PC-9 (cell line): ENCODE results near the gene FAM83G. TPM values are rescaled to one million over a fixed set of nuclear protein-coding genes. Genes with fewer than 3 reads are reported as not detected.

Source experiments
- BruUV-seq: library from RNA; stranded (reverse); fragments of 400-500 nt; replicated peaks from 2 replicates; lab custom pipeline; 2021; lab: Mats Ljungman, UMichigan
- CTCF ChIA-PET: fragments of 300-600 bp; sonication (Branson Sonifier 250); formaldehyde crosslinking; loops from one replicate; lab custom pipeline; 2022; ENCODE audit warnings: antibody characterized with exemption; lab: Charles Lee
- POLR2A ChIA-PET: fragments of 300-600 bp; sonication (Branson Sonifier 250); formaldehyde crosslinking; loops from one replicate; lab custom pipeline; 2022; ENCODE audit warnings: antibody characterized with exemption; ENCODE audit not compliant: unreplicated experiment; lab: Charles Lee
- DNase-seq, 2 experiments: peaks; one replicate each; pipeline versions ENCODE4 v3.0.0 to v3.0.0-alpha.2; 2015 to 2022; ENCODE audit warnings: mixed read lengths in 1 of 2
- H2AFZ ChIP-seq: fragments of 200-600 bp; sonication (generic); 2 replicates; pipeline ENCODE4 v1.8.1; 2017; ENCODE audit warnings: antibody characterized with exemption
- H3F3A ChIP-seq: fragments of 200-600 bp; sonication (generic); 2 replicates; pipeline ENCODE4 v1.8.1; 2017; ENCODE audit warnings: antibody characterized with exemption, mild to moderate bottlenecking, low read depth; ENCODE audit not compliant: insufficient read depth
- H3K27ac ChIP-seq: fragments of 200-600 bp; sonication (generic); 2 replicates; pipeline ENCODE4 v1.6.1; 2016; ENCODE audit warnings: mixed run types
- H3K27me3 ChIP-seq: fragments of 200-600 bp; sonication (generic); 2 replicates; pipeline ENCODE4 v1.6.1; 2016; ENCODE audit warnings: low read depth, mixed run types; ENCODE audit not compliant: insufficient read depth
- H3K36me3 ChIP-seq: fragments of 200-600 bp; sonication (generic); 2 replicates; pipeline ENCODE4 v1.6.1; 2016; ENCODE audit warnings: low read depth, mixed run types
- H3K4me1 ChIP-seq: fragments of 200-600 bp; sonication (generic); replicated peaks from 2 replicates; pipeline ENCODE4 v1.6.1; 2016; ENCODE audit warnings: mixed run types; ENCODE audit not compliant: insufficient read depth
- H3K4me2 ChIP-seq: fragments of 200-600 bp; sonication (generic); 2 replicates; pipeline ENCODE4 v1.6.1; 2017; ENCODE audit warnings: mixed run types
- H3K4me3 ChIP-seq: fragments of 200-600 bp; sonication (generic); 2 replicates; pipeline ENCODE4 v1.6.1; 2016; ENCODE audit warnings: mixed run types
- H3K79me2 ChIP-seq: fragments of 200-600 bp; sonication (generic); 2 replicates; pipeline ENCODE4 v1.6.1; 2017; ENCODE audit warnings: low read depth, mixed run types
- H3K9me2 ChIP-seq: fragments of 200-600 bp; sonication (generic); 2 replicates; pipeline ENCODE4 v1.8.1; 2017; ENCODE audit warnings: mild to moderate bottlenecking; ENCODE audit not compliant: insufficient read depth
- H3K9me3 ChIP-seq: fragments of 200-600 bp; sonication (generic); 2 replicates; pipeline ENCODE4 v1.8.1; 2016; ENCODE audit warnings: low read depth; ENCODE audit not compliant: insufficient read depth
- H4K20me1 ChIP-seq: fragments of 200-600 bp; sonication (generic); 2 replicates; pipeline ENCODE4 v1.8.1; 2017; ENCODE audit not compliant: insufficient read depth
- EZH2 ChIP-seq: fragments of 200-600 bp; sonication (generic); IDR thresholded peaks from 2 replicates; pipeline ENCODE4 v1.8.0; 2017; ENCODE audit warnings: antibody characterized with exemption, low read depth
- intact Hi-C: fragments of 100-400 bp; cut with micrococcal nuclease; formaldehyde crosslinking; loops from one replicate; pipeline ENCODE4 v1.10.0; 2022; ENCODE audit not compliant: unreplicated experiment
- total RNA-seq: library from RNA; stranded (reverse); gene quantifications from 2 replicates; pipeline ENCODE4 v1.2.3, GENCODE V29; 2021
- TF ChIP-seq, protein P1 (sequence below): fragments of 200-600 bp; sonication (generic); conservative IDR thresholded peaks from 2 replicates; pipeline ENCODE4 v1.6.1; 2017; ENCODE audit warnings: mixed run types, antibody characterized with exemption, mild to moderate bottlenecking, moderate library complexity

FAM83G gene
- total RNA-seq, 1 experiment from 2014 or later: 30.2 TPM

DNA sequence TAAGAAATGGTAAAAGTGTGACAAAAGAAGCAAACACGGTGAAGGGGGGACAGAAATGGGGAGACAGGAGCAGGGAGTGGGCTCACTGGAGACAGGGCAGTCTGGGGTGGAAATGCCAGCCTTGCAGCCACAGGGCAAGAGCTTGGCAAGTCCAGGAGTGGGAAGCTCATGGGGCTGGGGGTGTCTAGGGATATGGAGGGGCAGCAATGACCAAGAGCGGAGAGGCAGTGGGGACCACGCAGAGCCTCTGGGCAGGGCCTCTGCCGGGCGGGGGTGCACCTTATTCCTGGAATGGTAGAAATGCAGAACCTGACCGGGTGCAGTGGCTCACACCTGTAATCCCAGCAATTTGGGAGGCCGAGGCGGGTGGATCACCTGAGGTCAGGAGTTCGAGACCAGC, 40.0 kb downstream of the FAM83G start:
- Histone ChIP-seq H3K27ac (no peak overlapping the region), H3K9me2 (no peaks in the 10 kb centered on the region), H3K4me1 (peaks cover 27% of the 10 kb centered on the region), H3K36me3 (no peaks in the 10 kb centered on the region), H4K20me1 (no peaks in the 10 kb centered on the region), H2AFZ (no peak overlapping the region), H3K79me2 (no peaks in the 10 kb centered on the region), H3K4me3 (no peak overlapping the region), H3K9me3 (no peaks in the 10 kb centered on the region), H3K27me3 (no peaks in the 10 kb centered on the region), H3K4me2 (no peak overlapping the region), H3F3A (peaks cover 23% of the 10 kb centered on the region; the same call in 1 of the 2 replicates)
- intact Hi-C loops: no loop called here
- TF ChIP-seq EZH2: no peak
- TF ChIP-seq, protein P1, sequence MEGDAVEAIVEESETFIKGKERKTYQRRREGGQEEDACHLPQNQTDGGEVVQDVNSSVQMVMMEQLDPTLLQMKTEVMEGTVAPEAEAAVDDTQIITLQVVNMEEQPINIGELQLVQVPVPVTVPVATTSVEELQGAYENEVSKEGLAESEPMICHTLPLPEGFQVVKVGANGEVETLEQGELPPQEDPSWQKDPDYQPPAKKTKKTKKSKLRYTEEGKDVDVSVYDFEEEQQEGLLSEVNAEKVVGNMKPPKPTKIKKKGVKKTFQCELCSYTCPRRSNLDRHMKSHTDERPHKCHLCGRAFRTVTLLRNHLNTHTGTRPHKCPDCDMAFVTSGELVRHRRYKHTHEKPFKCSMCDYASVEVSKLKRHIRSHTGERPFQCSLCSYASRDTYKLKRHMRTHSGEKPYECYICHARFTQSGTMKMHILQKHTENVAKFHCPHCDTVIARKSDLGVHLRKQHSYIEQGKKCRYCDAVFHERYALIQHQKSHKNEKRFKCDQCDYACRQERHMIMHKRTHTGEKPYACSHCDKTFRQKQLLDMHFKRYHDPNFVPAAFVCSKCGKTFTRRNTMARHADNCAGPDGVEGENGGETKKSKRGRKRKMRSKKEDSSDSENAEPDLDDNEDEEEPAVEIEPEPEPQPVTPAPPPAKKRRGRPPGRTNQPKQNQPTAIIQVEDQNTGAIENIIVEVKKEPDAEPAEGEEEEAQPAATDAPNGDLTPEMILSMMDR: no peak
- no peak for DNase-seq
- BruUV-seq: no TSS peak
- ChIA-PET POLR2A (no interaction called here), CTCF (interaction anchor here (0.6 kb wide), 1 partner anchor 28 kb away, joined by 5 read pairs; no protein-coding TSS in a partner anchor)

DNA sequence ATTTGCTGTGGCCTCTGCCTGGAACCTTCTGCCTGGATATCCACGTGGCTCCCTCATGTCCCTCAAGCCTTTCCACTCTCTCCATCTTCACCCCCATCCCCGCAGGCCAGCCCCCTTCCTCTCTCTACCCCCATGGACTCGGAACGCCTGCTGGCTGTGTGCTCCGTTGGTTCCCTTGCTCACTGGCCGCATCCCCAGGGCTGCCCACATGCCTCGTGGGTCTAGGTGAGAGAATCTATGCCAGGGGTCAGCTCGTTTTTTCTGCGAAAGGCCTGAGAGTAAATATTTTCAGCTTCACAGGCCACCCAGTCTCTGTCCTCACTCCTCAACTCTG, 40.6 kb downstream of the FAM83G start:
- ChIA-PET CTCF (no interaction called here), POLR2A (no interaction called here)
- Histone ChIP-seq H3K9me3 (no peaks in the 10 kb centered on the region), H3K4me2 (no peak overlapping the region), H3K27ac (no peak overlapping the region), H3F3A (peaks cover 23% of the 10 kb centered on the region; the same call in 1 of the 2 replicates), H3K79me2 (no peaks in the 10 kb centered on the region), H3K27me3 (no peaks in the 10 kb centered on the region), H3K4me1 (peaks cover 21% of the 10 kb centered on the region), H3K9me2 (no peaks in the 10 kb centered on the region), H2AFZ (no peak overlapping the region), H4K20me1 (no peaks in the 10 kb centered on the region), H3K36me3 (no peaks in the 10 kb centered on the region), H3K4me3 (no peak overlapping the region)
- no peak for DNase-seq
- BruUV-seq: no TSS peak
- intact Hi-C loops: no loop called here
- TF ChIP-seq, protein P1: no peak
- no peak for TF ChIP-seq EZH2

DNA sequence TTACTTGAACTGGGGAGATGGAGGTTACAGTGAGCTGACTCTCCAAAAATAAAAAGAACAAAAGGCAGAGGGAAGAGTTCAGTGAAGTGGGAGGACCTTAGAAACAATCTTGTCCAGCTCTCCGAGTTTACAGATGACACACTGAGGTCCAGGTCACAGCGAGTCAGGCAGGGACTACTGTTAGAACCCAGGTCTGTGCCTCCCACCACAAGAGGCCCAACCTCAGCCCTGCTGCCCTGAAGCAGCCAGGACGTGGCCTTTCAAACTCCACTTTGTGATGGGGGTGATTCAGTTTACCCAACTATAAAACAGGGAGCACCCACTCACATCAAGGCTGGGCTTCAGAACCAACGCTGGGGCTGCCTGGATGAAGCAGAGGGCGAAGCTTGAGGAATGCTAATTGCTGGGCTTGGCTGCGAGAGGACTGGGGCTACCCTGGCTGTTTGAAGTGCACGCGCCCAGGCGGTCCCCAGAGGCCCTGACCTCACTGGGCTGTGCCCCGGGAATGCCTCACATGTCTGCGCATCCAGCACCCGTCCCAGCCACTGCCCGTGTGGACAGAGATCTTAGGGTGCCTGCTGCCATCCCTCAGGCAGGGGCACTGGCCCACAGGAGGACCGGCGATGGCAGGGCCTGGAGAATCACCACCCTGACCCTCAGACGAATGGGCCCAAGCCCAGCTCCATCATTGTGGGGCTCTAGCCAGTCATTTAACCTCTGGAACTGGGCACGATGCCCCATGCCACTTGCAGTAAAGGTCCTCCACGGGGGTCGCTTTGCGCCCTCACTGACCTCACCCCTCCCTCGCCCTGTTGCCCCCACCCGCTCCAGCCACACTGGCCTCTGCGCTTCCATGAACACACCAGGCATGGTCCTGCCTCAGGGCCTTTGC, 41.2 kb downstream of the FAM83G start:
- no peak overlapping the region for H3K4me3 ChIP-seq
- no peaks in the 10 kb centered on the region for H3K27me3 ChIP-seq
- no peak overlapping the region for H3K4me2 ChIP-seq
- intact Hi-C loops: no loop called here
- DNase-seq: no peak
- H3K9me3 ChIP-seq: no peaks in the 10 kb centered on the region
- peaks cover 15% of the 10 kb centered on the region for H3K4me1 ChIP-seq
- H3K36me3 ChIP-seq: no peaks in the 10 kb centered on the region
- H3K27ac ChIP-seq: no peak overlapping the region
- no peaks in the 10 kb centered on the region for H3K9me2 ChIP-seq
- CTCF ChIA-PET: no interaction called here
- H3K79me2 ChIP-seq: no peaks in the 10 kb centered on the region
- peaks cover 20% of the 10 kb centered on the region; the same call in 1 of the 2 replicates for H3F3A ChIP-seq
- no TSS peak for BruUV-seq
- POLR2A ChIA-PET: no interaction called here
- no peaks in the 10 kb centered on the region for H4K20me1 ChIP-seq
- H2AFZ ChIP-seq: no peak overlapping the region
- TF ChIP-seq, protein P1: no peak
- TF ChIP-seq EZH2: no peak
